ENCODE results near the gene CDCA3. TPM values are rescaled to one million over a fixed set of nuclear protein-coding genes. Genes with fewer than 3 reads are reported as not detected.

The CDCA3 gene
- total RNA-seq, 1 experiment from 2014 or later = 61.8 TPM

DNA sequence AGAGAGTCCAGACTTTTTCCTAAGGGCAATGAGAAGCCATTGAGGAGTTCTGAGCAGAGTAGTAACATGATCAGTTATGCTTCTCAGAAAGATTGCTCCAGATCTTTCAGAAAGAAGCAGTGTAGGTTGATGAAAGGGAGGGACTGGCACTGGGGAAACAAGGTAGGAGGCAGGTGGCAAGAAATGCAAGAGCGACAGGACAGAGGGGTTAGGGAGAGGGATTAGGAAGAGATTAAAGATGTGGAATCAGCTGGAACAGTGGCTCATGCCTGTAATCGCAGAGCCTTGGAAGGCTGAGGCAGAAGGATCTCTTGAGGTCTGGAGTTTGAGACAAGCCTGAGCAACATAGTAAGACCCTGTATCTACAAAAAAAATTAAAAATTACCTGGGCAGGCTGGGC, 3.4 kb downstream of the CDCA3 start (continued):
- TF ChIP-seq, protein P1, sequence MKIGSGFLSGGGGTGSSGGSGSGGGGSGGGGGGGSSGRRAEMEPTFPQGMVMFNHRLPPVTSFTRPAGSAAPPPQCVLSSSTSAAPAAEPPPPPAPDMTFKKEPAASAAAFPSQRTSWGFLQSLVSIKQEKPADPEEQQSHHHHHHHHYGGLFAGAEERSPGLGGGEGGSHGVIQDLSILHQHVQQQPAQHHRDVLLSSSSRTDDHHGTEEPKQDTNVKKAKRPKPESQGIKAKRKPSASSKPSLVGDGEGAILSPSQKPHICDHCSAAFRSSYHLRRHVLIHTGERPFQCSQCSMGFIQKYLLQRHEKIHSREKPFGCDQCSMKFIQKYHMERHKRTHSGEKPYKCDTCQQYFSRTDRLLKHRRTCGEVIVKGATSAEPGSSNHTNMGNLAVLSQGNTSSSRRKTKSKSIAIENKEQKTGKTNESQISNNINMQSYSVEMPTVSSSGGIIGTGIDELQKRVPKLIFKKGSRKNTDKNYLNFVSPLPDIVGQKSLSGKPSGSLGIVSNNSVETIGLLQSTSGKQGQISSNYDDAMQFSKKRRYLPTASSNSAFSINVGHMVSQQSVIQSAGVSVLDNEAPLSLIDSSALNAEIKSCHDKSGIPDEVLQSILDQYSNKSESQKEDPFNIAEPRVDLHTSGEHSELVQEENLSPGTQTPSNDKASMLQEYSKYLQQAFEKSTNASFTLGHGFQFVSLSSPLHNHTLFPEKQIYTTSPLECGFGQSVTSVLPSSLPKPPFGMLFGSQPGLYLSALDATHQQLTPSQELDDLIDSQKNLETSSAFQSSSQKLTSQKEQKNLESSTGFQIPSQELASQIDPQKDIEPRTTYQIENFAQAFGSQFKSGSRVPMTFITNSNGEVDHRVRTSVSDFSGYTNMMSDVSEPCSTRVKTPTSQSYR (CRISPR knock-in tag; IDR thresholded peaks at IDR 0.05) = no peak
- TF ChIP-seq ZNF416 (CRISPR knock-in tag; IDR thresholded peaks at IDR 0.05) = no peak
- no peak for TF ChIP-seq ZNF219 (CRISPR knock-in tag; IDR thresholded peaks at IDR 0.05; ENCODE audit: borderline replicate concordance)
- TF ChIP-seq, protein P2, sequence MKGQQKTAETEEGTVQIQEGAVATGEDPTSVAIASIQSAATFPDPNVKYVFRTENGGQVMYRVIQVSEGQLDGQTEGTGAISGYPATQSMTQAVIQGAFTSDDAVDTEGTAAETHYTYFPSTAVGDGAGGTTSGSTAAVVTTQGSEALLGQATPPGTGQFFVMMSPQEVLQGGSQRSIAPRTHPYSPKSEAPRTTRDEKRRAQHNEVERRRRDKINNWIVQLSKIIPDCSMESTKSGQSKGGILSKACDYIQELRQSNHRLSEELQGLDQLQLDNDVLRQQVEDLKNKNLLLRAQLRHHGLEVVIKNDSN (CRISPR knock-in tag; IDR thresholded peaks at IDR 0.05) = no peak
- no peak for TF ChIP-seq EMX1 (CRISPR knock-in tag; IDR thresholded peaks at IDR 0.05)
- TF ChIP-seq, protein P3, sequence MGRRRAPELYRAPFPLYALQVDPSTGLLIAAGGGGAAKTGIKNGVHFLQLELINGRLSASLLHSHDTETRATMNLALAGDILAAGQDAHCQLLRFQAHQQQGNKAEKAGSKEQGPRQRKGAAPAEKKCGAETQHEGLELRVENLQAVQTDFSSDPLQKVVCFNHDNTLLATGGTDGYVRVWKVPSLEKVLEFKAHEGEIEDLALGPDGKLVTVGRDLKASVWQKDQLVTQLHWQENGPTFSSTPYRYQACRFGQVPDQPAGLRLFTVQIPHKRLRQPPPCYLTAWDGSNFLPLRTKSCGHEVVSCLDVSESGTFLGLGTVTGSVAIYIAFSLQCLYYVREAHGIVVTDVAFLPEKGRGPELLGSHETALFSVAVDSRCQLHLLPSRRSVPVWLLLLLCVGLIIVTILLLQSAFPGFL (CRISPR knock-in tag; IDR thresholded peaks at IDR 0.05; ENCODE audit: borderline replicate concordance) = no peak
- TF ChIP-seq ELF4 (CRISPR knock-in tag; IDR thresholded peaks at IDR 0.05; ENCODE audit: low read depth) = no peak
- TF ChIP-seq, protein P4, sequence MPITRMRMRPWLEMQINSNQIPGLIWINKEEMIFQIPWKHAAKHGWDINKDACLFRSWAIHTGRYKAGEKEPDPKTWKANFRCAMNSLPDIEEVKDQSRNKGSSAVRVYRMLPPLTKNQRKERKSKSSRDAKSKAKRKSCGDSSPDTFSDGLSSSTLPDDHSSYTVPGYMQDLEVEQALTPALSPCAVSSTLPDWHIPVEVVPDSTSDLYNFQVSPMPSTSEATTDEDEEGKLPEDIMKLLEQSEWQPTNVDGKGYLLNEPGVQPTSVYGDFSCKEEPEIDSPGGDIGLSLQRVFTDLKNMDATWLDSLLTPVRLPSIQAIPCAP (CRISPR knock-in tag; IDR thresholded peaks at IDR 0.05) = no peak
- TF ChIP-seq KAT7 (CRISPR knock-in tag; IDR thresholded peaks at IDR 0.05; ENCODE audit: borderline replicate concordance) = no peak
- TF ChIP-seq TP53 (CRISPR knock-in tag; IDR thresholded peaks at IDR 0.05) = no peak
- TF ChIP-seq, protein P5, sequence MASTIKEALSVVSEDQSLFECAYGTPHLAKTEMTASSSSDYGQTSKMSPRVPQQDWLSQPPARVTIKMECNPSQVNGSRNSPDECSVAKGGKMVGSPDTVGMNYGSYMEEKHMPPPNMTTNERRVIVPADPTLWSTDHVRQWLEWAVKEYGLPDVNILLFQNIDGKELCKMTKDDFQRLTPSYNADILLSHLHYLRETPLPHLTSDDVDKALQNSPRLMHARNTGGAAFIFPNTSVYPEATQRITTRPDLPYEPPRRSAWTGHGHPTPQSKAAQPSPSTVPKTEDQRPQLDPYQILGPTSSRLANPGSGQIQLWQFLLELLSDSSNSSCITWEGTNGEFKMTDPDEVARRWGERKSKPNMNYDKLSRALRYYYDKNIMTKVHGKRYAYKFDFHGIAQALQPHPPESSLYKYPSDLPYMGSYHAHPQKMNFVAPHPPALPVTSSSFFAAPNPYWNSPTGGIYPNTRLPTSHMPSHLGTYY (CRISPR knock-in tag; IDR thresholded peaks at IDR 0.05) = no peak
- no peak for TF ChIP-seq MYBL2 (CRISPR knock-in tag; IDR thresholded peaks at IDR 0.05)

DNA sequence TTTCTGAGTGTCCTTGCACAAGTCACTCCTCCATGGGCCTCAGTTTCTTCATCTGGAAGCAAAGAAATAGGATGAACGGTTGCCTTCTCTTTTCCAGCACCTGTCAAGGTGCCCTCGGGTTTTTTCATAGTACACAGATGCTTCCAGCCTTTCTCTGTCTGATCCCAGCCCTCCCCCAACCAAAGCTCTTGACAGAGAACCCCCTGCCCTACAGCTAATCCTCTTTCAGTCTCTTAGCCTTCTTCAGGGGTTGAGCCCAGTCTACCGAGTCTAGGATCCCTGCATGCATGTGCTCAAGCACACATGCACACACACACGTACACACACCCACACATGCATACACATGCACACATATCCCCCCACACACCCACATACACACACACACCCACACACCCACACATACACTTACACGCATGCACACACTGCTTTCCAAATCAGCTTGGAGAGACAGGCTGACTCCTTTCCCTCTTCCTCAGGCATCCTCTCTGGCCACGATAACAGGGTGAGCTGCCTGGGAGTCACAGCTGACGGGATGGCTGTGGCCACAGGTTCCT, 4.7 kb downstream of the CDCA3 start:
- Mint-ChIP-seq H3K4me3 (no peak overlapping the region), H3K36me3 (peaks cover 61% of the 10 kb centered on the region), H3K27ac (no peak overlapping the region), H3K9me3 (no peaks in the 10 kb centered on the region), H3K4me1 (peaks cover 14% of the 10 kb centered on the region), H3K27me3 (ENCODE audit: low read depth) (no peaks in the 10 kb centered on the region)
- TF ChIP-seq FOXJ3 (CRISPR knock-in tag; IDR thresholded peaks at IDR 0.05; ENCODE audit: borderline replicate concordance) (no peak), OVOL2 (CRISPR knock-in tag; IDR thresholded peaks at IDR 0.05; ENCODE audit: borderline replicate concordance) (no peak), SP1 (CRISPR knock-in tag; conservative IDR thresholded peaks at IDR 0.05) (no peak)
- TF ChIP-seq, protein P6, sequence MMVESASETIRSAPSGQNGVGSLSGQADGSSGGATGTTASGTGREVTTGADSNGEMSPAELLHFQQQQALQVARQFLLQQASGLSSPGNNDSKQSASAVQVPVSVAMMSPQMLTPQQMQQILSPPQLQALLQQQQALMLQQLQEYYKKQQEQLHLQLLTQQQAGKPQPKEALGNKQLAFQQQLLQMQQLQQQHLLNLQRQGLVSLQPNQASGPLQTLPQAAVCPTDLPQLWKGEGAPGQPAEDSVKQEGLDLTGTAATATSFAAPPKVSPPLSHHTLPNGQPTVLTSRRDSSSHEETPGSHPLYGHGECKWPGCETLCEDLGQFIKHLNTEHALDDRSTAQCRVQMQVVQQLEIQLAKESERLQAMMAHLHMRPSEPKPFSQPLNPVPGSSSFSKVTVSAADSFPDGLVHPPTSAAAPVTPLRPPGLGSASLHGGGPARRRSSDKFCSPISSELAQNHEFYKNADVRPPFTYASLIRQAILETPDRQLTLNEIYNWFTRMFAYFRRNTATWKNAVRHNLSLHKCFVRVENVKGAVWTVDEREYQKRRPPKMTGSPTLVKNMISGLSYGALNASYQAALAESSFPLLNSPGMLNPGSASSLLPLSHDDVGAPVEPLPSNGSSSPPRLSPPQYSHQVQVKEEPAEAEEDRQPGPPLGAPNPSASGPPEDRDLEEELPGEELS (CRISPR knock-in tag; IDR thresholded peaks at IDR 0.05) = no peak
- ATAC-seq (no peak), DNase-seq (ENCODE audit: low spot score) (no peak)
- POLR2A ChIA-PET = no interaction called here
- CTCF ChIA-PET = interaction anchor here (0.8 kb wide), 1 partner anchor 23 kb away, joined by 3 read pairs; no protein-coding TSS in a partner anchor
